Suprapubic skin (tissue), 4 donors: Measurements from ENCODE around the gene TRIM25. TPM values are rescaled to one million over a fixed set of nuclear protein-coding genes. Genes with fewer than 3 reads are reported as not detected.

ENCODE experiments used
- DNase-seq, 2 donors: peaks; one replicate each; pipeline ENCODE4 v3.0.0-alpha.2; 2019; ENCODE audit warnings: low spot score in 2 of 2
- H3K27ac ChIP-seq: fragments of 200-600 bp; sonication (generic); one replicate; pipeline ENCODE4 v1.5.1; 2019
- H3K27me3 ChIP-seq: fragments of 200-600 bp; sonication (generic); one replicate; pipeline ENCODE4 v1.5.1; 2019
- H3K36me3 ChIP-seq: fragments of 200-600 bp; sonication (generic); one replicate; pipeline ENCODE4 v1.5.1; 2019
- H3K4me1 ChIP-seq: fragments of 200-600 bp; sonication (generic); one replicate; pipeline ENCODE4 v1.5.1; 2019
- H3K4me3 ChIP-seq: fragments of 200-600 bp; sonication (generic); one replicate; pipeline ENCODE4 v1.5.1; 2019; ENCODE audit warnings: mild to moderate bottlenecking
- H3K9me3 ChIP-seq: fragments of 200-600 bp; sonication (generic); one replicate; pipeline ENCODE4 v1.5.1; 2019
- CTCF ChIP-seq, 2 donors: fragments of 200-600 bp in 1 of 2; fragments of 450-650 bp in 1 of 2; sonication (generic) in 1 of 2; IDR thresholded peaks; one replicate each; pipeline ENCODE4 v1.5.1; 2016 to 2019; ENCODE audit warnings: antibody characterized with exemption in 2 of 2, mild to moderate bottlenecking in 1 of 2, moderate library complexity in 1 of 2
- EP300 ChIP-seq: sonication (generic); formaldehyde crosslinking; IDR thresholded peaks from one replicate; pipeline ENCODE4 v1.6.1; 2017; ENCODE audit warnings: antibody characterized with exemption
- POLR2A ChIP-seq, 2 donors: fragments of 450-650 bp; IDR thresholded peaks; one replicate each; pipeline ENCODE4 v1.6.1; 2017; ENCODE audit warnings: antibody characterized with exemption in 2 of 2, mild to moderate bottlenecking in 2 of 2, moderate library complexity in 2 of 2
- POLR2AphosphoS5 ChIP-seq, 3 donors: sonication (generic); formaldehyde crosslinking; IDR thresholded peaks; one replicate each; pipeline ENCODE4 v1.6.1; 2017; ENCODE audit warnings: antibody characterized with exemption in 3 of 3
- WGBS: methylation state at CpG from one replicate; pipeline ENCODE4 v1.1.5; 2018; 5-methylcytosine and 5-hydroxymethylcytosine counted together
- total RNA-seq, 4 donors: library from RNA; depleted of rRNA; stranded (reverse); fragments of >200 nt; gene quantifications; one replicate each; pipeline ENCODE4 v1.1.0, GENCODE V29; 2016

Gene TRIM25
- total RNA-seq, 4 donors from 2014 or later = 39.2 to 175 (median 55.9) TPM

DNA sequence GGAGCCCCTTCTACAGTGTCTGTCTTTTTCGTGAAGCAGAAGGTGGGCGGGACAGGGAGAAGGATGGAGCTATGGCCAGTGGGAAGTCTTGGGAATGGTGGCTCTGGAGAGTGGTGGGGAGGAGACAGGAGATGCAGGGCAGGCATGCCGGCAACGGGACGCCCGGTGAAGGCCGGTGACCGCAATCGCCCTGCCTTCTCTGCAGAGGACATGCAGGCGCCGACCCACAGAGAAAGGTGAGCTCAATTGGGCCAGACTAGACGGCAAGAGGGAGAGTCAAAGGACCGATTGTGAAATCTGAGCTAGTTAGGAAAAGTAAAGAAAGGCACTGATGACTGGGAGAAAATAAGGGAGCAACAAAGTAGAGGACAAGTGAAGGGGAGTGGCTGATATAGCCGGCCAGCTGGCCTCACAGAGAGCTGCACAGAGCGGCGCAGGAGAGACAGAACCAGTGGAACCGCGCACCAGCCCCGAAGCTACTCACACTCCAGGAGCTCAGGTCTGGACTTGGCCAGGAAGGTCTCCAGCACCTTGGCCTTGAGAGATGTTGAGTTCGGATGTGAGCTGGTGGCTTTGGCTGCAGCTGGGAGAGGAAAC, 18.9 kb downstream of the TRIM25 start:
- Histone ChIP-seq H3K27ac (no peak overlapping the region), H3K27me3 (no peaks in the 10 kb centered on the region), H3K4me1 (peaks cover 4% of the 10 kb centered on the region), H3K9me3 (no peaks in the 10 kb centered on the region), H3K36me3 (peaks cover 96% of the 10 kb centered on the region), H3K4me3 (no peak overlapping the region)
- no peak for TF ChIP-seq POLR2A (IDR thresholded peaks at IDR 0.05)
- TF ChIP-seq EP300 = no peak
- TF ChIP-seq POLR2AphosphoS5 (IDR thresholded peaks at IDR 0.05) = no peak
- no peak for TF ChIP-seq CTCF (IDR thresholded peaks at IDR 0.05)
- DNase-seq = no peak
- WGBS = 91% methylated on average over 20 of the region's 20 CpGs

DNA sequence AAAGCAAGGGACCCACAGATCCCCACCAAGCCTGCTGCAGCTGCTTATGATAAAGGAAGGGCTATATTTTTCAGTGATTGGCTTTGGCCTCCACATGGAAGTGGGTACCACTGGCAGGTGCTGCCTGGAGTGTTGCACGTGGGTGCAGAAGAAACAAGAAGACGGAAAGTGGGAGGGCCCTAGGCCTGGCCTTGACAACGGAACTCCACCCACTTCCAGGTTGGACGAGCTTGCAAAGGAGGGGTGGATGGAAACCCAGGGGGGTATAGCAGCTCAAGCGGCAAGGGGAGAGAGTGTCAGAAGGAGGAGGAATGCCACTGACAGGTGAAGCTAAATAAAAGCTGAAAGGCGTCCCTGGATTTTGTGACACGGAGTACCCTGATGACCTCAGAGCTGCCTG, 20.3 kb downstream of the TRIM25 start:
- Histone ChIP-seq H3K36me3 (peaks cover 96% of the 10 kb centered on the region), H3K4me1 (peaks cover 4% of the 10 kb centered on the region), H3K27me3 (no peaks in the 10 kb centered on the region), H3K9me3 (no peaks in the 10 kb centered on the region), H3K27ac (no peak overlapping the region), H3K4me3 (no peak overlapping the region)
- DNase-seq = no peak
- TF ChIP-seq POLR2AphosphoS5 (IDR thresholded peaks at IDR 0.05) = no peak
- TF ChIP-seq EP300 = no peak
- no peak for TF ChIP-seq CTCF (IDR thresholded peaks at IDR 0.05)
- no peak for TF ChIP-seq POLR2A (IDR thresholded peaks at IDR 0.05)
- WGBS = 82% methylated on average over 7 of the region's 7 CpGs

DNA sequence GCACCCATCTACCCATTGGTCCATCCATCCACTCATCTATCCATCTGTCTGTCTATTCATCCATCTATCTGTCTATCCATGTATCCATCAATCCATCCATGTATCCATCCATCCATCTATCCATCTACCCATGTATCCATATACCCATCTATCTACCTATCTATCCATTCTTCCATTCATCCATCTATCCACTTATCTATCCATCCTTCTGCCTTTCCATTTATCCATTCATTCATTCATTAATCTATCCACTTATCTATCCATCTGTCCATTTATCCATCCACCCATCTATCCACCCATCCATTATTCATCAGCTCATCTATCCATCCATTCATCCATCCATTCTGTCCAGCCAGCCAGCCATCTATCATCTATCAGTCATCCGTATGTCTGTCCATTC, 21.5 kb downstream of the TRIM25 start:
- Histone ChIP-seq H3K36me3 (peaks cover 96% of the 10 kb centered on the region), H3K27ac (no peak overlapping the region), H3K27me3 (no peaks in the 10 kb centered on the region), H3K9me3 (no peaks in the 10 kb centered on the region), H3K4me3 (no peak overlapping the region), H3K4me1 (peaks cover 4% of the 10 kb centered on the region)
- no peak for TF ChIP-seq EP300
- TF ChIP-seq POLR2AphosphoS5 (IDR thresholded peaks at IDR 0.05) = no peak
- no peak for TF ChIP-seq POLR2A (IDR thresholded peaks at IDR 0.05)
- TF ChIP-seq CTCF (IDR thresholded peaks at IDR 0.05) = no peak
- no peak for DNase-seq
- 100% methylated on average over 1 of the region's 1 CpG for WGBS

- 82% methylated on average over 14 of the region's 16 CpGs for WGBS
- peak in 1 of 2 donors; percentile 47 for DNase-seq
Observed at GRCh38 chr17:56891751-56892150, 22.1 kb downstream of the TRIM25 start.

More at GRCh38 chr17:56891751-56892150, 22.1 kb downstream of the TRIM25 start:
- Histone ChIP-seq H3K27ac (no peak overlapping the region), H3K36me3 (peaks cover 95% of the 10 kb centered on the region), H3K4me3 (no peak overlapping the region), H3K27me3 (no peaks in the 10 kb centered on the region), H3K4me1 (peaks cover 4% of the 10 kb centered on the region), H3K9me3 (no peaks in the 10 kb centered on the region)
- no peak for TF ChIP-seq EP300
- peak; percentile 14 to 43 for TF ChIP-seq CTCF (IDR thresholded peaks at IDR 0.05)
